Muscle of back (tissue), 11 donors: Measurements from ENCODE around the gene RGS12. TPM values are rescaled to one million over a fixed set of nuclear protein-coding genes. Genes with fewer than 3 reads are reported as not detected.
A peak's percentile ranks its signal among the peaks of the same experiment; 100 is the strongest.

ENCODE experiments used
- DNase-seq, 3 donors: peaks; one replicate each; pipeline versions ENCODE4 v3.0.0 to v3.0.0-alpha.2; 2013
- polyA plus RNA-seq, 10 donors: library from polyadenylated mRNA; unstranded; fragments of 120-200 nt; gene quantifications; one replicate each; pipeline ENCODE4 v1.2.1, GENCODE V29; 2013; ENCODE audit not compliant: insufficient read length in 10 of 10

The RGS12 gene
- polyA plus RNA-seq, 10 donors: 21.6 to 42.9 (median 31.3) TPM

DNA sequence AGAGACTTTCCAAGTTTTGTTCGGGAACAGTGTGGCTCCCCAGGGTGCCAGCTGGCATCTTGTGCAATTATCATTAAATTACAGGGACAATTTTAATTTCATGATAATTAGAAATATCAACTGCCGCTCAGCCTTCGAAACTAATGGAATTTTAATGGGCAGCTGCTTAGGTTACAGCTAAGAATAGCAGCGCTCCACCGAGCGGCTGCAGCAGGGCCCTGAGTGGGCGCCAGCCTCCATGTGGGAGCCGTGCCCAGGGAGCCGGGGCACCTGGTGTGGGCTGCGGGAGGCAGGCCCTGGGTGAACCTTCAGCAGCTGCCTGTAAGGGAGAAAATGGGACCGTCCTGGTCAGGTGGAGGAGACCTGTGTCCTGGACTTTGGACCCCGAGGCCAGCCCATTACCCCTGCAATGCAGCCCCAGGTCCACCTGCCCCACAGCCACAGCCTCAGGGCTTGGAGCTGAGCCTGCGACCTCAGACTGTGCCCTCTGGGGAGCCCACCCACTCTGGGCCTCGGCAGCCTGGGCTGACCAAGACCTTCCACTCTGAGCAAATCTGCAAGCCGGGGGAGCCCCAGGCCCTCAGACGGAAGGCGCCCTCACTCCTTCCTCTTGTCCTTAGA, 22.7 kb upstream of the RGS12 start:
- peak in 2 of 3 donors; percentile 46 to 59 for DNase-seq

DNA sequence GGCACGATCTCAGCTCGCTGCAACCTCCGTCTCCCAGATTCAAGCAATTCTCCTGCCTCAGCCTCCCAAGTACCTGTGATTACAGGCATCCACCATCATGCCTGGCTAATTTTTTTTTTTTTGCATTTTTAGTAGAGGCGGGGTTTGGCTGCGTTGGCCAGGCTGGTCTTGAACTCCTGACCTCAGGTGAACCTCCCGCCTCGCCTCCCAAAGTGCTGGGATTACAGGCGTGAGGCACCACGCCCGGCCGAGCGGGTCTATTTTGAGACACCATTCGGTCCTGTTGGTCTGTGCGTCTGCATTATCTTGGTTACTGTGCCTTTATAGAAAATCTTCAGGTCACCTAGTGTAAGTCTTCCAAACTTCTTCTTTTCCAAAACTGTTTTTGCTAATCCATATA, 21.7 kb upstream of the RGS12 start:
- no peak for DNase-seq

DNA sequence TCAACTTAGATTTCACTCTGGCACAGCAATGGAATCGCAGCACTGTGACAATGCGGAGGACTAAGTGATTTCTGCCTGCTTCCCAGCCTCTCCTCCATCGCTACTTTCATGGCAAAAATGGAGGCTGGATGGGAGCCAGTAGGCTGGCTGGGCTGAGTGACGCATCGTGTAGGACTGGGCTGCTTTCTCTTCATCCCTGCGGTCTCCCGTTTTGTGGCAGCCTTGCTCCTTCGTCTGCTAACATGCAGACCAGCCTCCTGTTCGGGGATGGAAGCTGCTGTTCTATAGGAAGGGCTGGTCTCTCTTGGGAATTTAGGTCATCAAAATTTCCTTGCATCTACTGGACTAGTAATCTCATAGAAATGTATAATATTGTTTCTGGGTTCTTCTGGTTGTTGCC, 15.8 kb upstream of the RGS12 start:
- DNase-seq: no peak

DNA sequence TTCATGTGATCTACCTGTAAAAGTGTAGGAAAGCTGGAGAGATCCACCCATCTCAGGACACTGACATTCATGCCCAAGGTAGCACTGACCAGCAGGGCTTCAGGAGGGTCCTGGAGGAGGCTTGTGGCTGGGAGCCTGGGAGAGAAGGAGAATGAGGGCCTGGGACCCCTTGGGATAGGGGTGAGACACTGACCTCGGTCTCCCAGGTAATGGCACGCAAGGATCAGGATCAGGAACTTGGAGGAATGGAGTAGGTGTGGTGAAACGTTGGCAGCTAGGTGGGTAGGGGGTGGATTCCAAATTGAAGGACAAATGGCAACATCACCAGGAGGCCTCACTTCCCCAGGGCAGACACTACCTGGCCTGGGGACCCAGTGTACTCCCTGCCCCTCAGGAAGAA, 12.4 kb upstream of the RGS12 start:
- no peak for DNase-seq

DNA sequence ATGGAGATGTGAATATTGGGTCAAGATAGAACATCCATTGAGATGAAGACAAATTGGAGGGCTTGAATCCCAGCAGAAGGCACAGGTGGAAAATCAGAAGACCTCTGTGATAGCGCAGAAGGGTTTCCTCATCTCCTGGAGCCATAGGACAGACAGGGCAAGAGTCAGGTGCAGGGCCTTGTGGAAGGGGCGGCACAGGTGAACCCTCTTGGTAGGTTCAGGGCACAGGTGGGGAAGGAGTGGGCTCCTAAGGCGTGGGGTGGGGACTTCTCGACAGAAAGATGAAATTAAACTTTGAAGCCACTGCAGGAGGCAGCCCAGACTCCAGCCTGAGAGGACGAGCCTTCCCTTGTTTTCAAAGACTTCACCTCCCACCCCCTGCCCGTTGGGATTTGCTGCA, 9.3 kb upstream of the RGS12 start:
- DNase-seq: no peak

DNA sequence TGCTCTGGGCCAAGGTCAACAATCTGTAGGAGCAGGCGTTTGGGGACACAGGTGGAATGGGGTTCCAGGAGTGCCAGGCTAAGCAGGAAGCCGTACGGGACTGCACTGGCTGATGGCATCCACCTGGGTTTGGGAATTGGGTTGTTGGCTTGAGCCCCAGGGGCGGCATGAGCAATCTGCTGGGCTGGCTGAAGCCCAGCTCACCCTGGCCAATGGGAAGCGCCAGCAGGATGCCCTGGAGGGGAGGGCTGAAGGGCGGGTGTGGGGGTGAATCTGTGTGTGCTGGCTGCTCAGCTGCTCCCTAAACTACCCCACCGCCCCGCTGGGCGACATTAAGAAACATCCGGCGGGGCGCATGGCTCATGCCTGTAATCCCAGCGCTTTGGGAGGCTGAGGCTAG, 8.9 kb upstream of the RGS12 start:
- DNase-seq: no peak

DNA sequence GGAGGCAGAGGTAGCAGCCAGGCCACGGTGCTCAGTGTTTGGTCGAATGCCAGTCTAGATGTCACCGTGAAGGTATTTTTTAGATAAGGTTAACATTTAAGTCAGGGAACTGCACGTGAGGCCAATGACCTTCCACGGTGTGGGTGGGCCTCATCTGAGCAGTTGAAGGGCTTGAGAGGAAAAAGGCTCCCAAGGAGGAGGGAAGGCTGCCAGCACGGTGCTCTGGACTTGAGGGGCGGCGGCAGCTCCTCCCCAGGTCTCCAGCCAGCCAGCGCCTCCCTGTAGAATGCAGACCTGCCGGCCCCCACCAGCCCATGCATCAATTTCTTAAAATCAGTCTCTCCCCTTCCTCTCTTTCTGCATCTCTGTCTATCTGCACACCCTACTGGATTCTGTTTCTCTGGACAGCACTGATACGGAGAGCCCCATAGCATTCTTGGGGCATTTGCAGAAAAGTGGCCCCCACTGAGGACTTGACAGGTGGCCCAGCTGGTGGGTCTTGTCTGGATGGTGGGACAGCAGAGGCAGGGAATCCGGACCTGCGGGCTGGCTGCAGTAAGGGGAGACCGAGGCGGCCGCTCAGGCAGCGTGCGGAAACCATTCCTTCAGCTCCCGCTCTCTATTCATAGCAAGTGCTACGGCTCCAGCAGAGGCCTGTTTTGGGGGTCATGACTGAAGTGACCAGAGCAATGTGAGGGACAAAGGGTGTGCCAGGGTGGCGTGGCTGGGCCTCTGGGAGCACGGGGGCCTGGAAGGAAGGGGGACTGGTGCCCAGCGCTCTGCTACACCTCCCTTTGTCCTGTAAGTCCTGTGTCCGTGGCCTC, 7.9 kb upstream of the RGS12 start:
- no peak for DNase-seq

DNA sequence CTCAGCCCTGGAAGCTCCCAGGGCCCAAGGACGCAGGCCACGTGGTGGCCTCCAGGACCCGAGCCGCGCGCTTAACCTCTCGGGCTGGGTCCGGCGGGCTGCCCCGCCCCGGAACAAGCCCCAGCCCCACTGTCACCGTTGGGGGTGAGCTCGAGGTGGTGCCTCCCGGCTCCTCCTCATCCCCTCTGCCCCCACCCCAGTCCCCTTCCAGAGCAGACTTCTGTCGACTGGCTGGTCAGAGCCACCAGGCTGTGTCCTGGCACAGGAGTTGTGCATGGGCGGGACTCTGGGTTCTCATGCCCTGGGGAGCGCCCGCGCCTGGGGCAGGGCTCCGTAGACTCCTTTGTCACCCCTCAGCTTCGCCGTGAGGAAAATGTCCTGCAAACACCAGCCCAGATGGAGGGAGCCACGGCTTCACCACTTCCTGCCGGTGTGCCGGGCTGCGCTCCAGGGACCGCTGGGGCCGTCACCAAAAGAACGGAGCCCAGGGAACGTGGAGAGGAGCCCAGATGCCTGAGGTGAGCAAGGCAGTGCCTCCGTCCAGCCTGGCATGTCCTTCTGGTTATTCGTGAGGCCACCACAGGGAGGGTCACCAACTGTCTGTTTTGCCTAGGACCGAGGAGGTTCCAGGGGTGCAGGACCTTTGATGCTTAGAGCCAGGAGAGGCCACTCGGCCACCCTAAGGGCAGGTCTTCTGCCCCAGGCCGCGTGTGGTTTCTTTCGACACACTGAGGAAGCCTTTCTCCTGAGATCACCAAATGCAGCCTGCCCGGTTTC, 7.1 kb upstream of the RGS12 start:
- no peak for DNase-seq

DNA sequence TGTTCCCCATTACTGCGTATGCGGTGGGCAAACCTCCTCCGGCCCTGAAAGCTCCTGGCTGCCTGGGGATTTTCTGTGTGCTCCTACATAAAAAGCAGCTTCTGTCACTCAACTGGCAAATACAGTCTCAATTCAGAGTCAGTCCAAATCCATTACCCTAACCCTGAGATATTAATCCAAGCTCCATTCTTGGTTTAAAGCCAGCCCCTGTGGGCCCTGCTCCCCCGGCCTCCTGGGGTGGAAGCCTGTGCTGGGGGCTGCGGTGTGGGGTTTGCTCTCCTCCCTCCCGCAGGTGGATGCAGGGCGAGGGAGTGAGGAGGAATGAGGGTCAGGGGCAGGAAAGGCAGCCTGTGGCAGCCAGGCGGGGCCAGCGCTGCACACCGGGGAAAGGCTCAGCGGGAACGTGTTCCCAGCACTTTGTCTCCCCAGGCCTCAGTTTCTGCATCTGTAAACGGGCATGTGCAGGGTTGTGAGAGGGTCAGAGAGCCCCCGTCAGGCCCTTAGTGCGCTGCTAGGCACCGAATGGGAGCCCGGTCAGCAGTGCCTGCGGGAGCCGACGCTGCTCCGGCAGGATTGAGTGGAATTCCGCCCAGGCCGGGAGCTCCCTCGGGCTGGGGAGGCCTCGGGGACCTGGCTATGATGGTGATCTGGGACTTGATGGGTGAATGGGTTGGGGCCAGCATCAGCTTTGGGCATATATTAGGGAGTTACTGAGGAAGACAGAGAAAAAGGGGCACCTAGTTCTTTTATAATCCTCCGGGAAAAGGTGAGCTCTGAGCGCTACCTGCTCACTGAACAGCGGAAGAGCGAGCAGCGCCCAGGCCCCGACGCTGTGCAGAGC, 6.3 kb upstream of the RGS12 start:
- DNase-seq: no peak

DNA sequence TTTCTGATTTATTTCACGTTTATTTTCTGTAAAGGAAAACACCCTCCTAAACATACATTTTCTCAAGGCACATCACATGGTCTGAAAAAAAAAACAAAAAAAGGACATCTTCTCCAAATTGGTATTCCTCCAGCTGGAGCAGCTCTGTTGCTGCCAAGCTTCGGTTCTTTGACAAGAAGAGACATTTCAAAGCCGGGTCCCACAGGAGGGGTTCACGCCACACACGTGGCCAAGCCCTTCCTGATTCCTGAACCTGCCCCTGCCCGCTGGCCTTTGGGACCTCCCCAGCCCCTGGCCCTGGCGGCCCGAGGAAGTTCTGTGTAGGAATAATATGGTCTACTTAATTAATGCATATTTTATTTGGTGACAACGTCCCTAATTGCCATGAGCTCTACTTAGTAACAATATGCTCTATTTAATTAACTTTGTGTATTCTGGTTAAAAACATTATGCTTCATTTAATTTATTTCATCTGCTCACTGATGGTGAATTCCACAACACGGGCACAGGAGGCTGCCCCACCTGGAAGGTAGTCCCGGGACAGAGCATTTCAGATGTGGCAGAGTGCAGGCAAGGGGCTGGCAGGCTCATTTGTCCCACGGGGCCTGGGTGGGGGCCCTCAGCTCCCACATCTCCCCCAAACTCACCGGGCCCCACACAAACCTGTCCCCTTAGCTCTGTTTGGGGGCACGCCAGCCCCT, 5.4 kb upstream of the RGS12 start:
- peak in 1 of 3 donors; percentile 55 for DNase-seq

DNA sequence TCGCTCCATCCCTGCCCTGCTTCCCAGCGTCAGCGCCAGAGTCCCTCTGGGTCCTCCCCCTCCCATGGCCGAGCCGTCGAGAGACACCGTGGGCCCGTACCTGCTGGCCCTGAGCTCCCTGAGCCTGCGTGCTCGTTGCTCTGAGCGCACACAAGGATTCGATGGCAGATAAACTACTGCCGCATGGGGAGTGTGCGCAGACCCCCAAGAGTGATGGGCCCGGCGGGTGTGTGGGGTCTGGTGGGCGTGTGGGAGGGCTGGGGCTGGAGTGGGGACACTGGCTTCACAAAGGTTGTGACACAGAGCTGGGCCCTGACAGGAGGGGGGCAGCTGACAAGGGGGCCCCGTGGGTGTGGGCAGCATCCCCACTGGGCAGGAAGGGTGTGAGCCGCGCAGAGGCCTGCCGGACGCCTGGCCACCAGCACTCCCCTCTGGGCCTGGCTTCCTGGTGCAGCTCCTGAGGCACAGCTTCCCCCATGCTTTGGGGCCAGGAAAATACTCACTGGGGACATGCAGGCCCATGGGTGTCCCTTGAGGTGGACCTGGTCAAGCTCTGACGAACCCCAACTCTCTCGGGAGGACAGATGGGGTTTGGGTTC, 4.8 kb upstream of the RGS12 start:
- no peak for DNase-seq

DNA sequence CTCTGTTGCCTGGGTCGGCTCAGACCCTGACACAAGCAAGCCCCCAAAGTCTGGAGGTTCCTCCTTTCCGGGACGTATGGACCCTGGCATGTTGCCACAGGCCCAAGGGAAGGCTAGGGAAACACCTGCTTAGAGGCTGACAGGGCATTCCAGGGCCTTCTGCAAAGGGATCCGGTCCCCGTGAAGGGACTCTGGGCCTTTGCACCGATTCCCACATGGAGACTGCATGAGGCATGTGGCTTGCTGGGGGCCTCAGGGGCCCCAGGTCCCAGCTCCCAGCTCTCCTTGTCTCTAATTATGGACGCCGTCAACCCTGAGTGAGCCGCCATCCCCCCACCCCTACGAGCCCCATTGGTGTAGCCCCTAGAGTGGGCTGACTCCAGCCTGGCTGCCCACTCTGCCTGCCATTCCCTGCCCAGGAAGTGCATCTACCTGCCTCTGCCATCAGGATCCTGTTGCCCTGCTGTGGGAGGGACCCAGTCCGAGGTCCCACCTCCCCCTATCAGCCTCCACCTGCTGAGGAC, 4.2 kb upstream of the RGS12 start:
- DNase-seq: no peak

DNA sequence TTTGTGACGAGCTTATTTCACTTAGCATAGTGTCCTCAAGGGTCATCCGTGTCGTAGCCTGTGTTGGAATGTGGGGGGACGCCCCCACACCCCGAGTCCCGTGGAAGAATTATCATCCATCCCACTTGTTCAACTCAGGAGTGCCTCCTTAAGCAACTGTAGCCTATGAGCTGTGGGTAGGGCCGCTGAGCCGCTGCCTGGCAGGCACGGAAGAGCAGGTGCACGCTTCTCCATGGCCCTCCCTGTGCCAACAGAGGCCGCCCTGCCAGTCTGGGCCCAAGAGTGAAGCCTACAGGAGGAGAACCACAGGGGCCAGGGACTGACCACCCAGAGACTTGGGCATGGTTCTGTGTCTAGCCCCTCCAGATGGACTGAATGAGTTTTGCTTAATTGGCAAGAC, 2.3 kb upstream of the RGS12 start:
- no peak for DNase-seq

DNA sequence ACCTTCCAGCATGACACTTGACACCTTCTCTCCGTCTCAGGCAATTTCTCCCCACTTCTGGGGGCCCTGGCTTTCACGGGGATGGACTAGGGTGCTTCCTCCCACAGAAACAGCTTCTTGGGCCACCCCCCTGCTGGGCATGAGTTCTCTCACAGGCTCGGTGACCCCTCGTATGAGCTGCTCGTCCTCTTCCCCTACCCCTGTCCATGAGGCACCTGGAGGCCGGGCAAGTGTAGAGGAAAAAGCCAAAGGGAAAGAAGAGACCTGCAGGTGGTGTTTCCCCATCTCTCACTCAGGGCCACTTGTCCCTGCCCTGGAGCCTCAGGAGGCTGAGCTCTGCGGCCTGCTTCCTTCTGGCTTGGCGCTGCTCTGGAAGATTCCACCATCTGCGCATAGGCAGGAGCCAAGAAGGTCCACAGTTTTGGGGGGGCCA, 1.9 kb upstream of the RGS12 start:
- no peak for DNase-seq

DNA sequence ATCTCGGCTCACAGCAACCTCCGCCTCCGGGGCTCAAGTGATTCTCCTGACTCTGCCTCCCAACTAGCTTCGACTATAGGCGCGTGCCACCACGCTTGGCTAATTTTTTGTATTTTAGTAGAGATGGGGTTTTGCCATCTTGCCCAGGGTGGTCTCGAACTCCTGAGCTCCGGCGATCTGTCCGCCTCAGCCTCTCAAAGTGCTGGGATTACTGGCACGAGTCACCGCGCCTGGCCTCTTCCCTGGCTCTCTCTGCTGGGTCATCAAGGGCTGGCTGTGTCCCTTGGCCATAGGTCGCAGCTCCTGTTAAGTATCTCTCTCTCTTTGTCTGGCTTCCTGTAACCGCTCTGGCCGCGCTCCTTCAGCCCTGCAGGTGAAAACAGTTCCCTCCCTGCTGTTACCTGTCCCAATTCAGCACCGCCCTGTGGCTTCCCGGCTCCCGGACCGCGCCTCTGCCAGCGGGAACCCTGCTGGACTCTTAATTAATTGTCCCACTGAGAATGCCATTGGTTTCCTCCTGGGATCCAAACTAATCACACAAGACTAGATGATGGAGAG, 1.3 kb upstream of the RGS12 start:
- DNase-seq: no peak

DNA sequence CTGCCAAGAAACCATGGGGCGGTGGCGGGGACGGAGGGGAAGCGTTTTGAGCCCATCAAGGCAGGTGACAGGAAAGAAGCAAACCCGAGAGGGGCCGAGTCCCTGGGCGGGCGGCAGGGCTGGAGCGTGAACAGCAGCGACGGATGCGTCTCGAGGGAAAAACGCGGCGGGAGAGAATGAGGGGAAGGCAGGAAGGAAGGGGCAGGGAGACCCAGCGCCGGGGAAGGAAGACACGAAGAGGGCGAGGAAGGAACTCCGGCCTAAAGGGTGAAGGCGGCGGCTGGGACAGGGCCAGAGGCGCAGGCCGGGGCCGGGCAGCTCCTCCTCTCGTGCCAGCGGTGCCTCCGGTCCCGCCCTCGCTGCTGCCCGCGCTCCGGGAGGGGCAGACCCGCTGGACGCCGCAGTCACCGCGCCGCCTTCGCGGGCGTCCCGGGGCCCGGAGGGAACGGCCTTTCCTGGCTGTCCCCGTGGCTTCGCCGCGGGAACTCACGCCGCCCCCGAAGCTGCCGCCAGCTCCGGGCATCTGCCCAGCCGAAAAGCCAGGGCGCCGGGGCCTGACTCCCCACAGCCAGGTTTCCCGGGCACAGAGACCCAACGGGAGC, 751 bp upstream of the RGS12 start:
- DNase-seq: no peak

DNA sequence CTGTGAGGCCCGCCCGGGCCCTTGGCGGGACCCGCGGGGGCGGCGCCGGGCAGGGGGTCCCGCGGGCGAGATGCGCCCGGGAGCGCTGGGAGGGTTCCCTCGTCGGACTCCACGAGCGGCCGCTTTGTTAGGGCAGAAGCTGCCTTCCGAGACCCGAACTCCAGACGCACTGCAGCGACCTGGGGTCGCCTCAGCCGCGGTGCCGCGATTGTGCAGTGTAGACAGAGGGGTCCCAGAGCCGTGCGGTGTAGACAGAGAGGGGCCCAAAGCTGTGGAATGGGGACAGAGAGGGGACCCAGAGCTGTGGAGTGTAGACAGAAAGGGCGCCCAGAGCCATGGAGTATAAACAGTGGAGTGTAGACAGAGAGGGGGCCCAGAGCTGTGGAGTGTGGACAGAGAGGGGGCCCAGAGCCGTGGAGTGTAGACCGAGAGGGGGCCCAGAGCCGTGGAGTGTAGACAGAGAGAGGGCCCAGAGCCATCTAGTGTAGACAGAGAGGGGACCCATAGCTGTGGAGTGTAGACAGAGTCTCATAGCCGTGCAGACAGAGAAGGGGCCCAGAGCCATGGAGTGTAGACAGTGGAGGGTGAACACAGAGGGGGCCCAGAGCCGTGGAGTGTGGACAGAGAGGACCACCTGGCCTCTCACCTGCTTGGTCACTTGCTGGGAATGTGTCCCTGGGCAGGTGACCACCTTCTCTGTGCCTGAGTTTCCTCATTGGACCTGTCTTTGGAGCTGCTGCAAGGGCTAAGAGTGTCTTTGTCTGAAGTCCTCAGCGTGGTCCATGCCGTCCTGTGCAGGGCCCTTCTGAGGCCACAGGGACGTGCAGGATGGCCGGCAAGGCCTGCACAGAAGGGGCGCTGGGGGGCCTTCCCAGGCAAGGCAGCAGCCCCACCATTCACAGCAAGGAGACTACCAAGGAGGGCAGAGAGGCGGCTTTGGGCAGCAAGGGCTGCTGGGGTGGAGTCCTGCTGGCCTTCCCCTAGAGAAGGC, 875 bp downstream of the RGS12 start:
- peak in 1 of 3 donors; percentile 72 for DNase-seq
